Transverse colon (tissue), 4 donors: ENCODE measurements around the gene ADCY10. TPM values are rescaled to one million over a fixed set of nuclear protein-coding genes. Genes with fewer than 3 reads are reported as not detected.

Source experiments
- DNase-seq: peaks from one replicate; pipeline ENCODE4 v3.0.0-alpha.2; 2019
- H3K27ac ChIP-seq, 4 donors: fragments of 200-600 bp; sonication (generic); 2 replicates each; pipeline ENCODE4 v1.5.1; 2016 to 2018; ENCODE audit warnings: inconsistent platforms in 4 of 4
- H3K27me3 ChIP-seq: fragments of 200-600 bp; sonication (generic); 2 replicates; pipeline ENCODE4 v1.5.1; 2017; ENCODE audit warnings: inconsistent platforms
- H3K36me3 ChIP-seq, 4 donors: fragments of 200-600 bp; sonication (generic); 2 replicates each; pipeline ENCODE4 v1.5.1; 2017 to 2019; ENCODE audit warnings: inconsistent platforms in 4 of 4
- H3K4me1 ChIP-seq, 4 donors: fragments of 200-600 bp; sonication (generic); 2 replicates each; pipeline ENCODE4 v1.5.1; 2017 to 2020; ENCODE audit warnings: inconsistent platforms in 4 of 4
- H3K4me3 ChIP-seq, 4 donors: fragments of 200-600 bp; sonication (generic); 1 replicate in 1 of 4; 2 replicates in 3 of 4; pipeline versions ENCODE4 v1.5.1 to v1.6.1; 2017 to 2019; ENCODE audit warnings: inconsistent platforms in 4 of 4
- H3K9me3 ChIP-seq, 2 donors: fragments of 200-600 bp; sonication (generic); 2 replicates each; pipeline ENCODE4 v1.5.1; 2017 to 2019; ENCODE audit warnings: inconsistent platforms in 2 of 2
- CTCF ChIP-seq, 5 experiments: fragments of 200-600 bp in 3 of 5; fragments of 450-650 bp in 2 of 5; sonication (generic) in 3 of 5; IDR thresholded peaks; 1 replicate in 2 of 5; 2 replicates in 3 of 5; pipeline ENCODE4 v1.5.1; 2016 to 2017; ENCODE audit warnings: antibody characterized with exemption in 5 of 5, inconsistent platforms in 3 of 5, mild to moderate bottlenecking in 2 of 5, moderate library complexity in 1 of 5
- EP300 ChIP-seq: sonication (generic); formaldehyde crosslinking; IDR thresholded peaks from one replicate; pipeline ENCODE4 v1.6.1; 2017; ENCODE audit warnings: antibody characterized with exemption, low read depth
- POLR2A ChIP-seq: fragments of 450-650 bp; IDR thresholded peaks from one replicate; pipeline ENCODE4 v1.6.1; 2016; ENCODE audit warnings: antibody characterized with exemption, mild to moderate bottlenecking, moderate library complexity
- POLR2AphosphoS5 ChIP-seq, 3 donors: sonication (generic); formaldehyde crosslinking; IDR thresholded peaks; one replicate each; pipeline ENCODE4 v1.6.1; 2016; ENCODE audit warnings: antibody characterized with exemption in 3 of 3
- WGBS, 2 donors: methylation state at CpG; one replicate each; pipeline ENCODE4 v1.1.5; 2018; ENCODE audit warnings: low coverage in 1 of 2; 5-methylcytosine and 5-hydroxymethylcytosine counted together
- in situ Hi-C, 4 donors: fragments of 200-750 bp; cut with MboI; loops; one replicate each; pipeline versions ENCODE4 v1.15.0 to v1.15.1; 2017; ENCODE audit warnings: low sequenced_read_pairs in 3 of 4, low pct_ligation_motif_present in 1 of 4, low pct_unique_long_range_greater_than_20kb in 1 of 4
- intact Hi-C: fragments of 100-400 bp; cut with DNase I; formaldehyde crosslinking; loops from one replicate; pipeline ENCODE4 v1.15.1; 2023; ENCODE audit warnings: low total_unique reads
- total RNA-seq, 4 donors: library from RNA; depleted of rRNA; stranded (reverse); fragments of >200 nt; gene quantifications; one replicate each; pipeline ENCODE4 v1.1.0, GENCODE V29; 2016

ADCY10 gene
- total RNA-seq, 4 donors from 2014 or later = 0.27 to 3.7 TPM; not detected in 2

DNA sequence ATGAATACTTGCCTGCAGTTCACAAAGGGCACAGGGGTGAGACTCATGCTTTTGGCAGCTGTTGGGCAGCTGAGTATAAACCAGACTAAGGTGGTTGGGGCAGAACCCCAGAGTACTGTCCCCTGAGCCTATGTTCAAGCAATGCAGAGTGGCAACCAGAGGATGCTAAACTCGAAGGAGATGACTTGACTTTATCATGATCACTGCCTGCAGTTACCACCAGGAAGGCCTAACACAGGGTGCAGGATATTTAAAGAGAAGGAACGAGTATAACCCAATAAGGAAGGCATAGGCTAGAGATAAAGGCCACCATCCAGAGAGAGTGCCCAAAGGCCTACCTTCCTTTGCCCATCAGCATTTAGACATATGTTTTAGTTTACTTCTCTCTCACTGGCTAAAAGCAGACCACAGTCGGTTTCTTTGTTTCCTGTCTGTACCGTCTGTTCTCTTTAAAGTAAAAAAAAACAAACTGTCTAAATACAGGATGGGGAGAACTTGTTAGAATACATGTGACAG is 108.8 kb downstream of the ADCY10 start:
- Histone ChIP-seq H3K27ac (no peak overlapping the region), H3K4me3 (no peak overlapping the region), H3K9me3 (no peaks in the 10 kb centered on the region), H3K27me3 (no peaks in the 10 kb centered on the region), H3K4me1 (peaks cover 0 to 14% (median 4%) of the 10 kb centered on the region in 4 donors), H3K36me3 (no peaks in the 10 kb centered on the region)
- TF ChIP-seq POLR2A (no peak), EP300 (no peak), CTCF (IDR thresholded peaks at IDR 0.05) (no peak), POLR2AphosphoS5 (IDR thresholded peaks at IDR 0.05) (no peak)
- 59 to 80% methylated on average over 4 of the region's 4 CpGs for WGBS, 2 donors
- intact Hi-C loops (no loop called here), in situ Hi-C loops (no loop called here)
- DNase-seq = no peak

- H3K36me3 ChIP-seq = no peaks in the 10 kb centered on the region
- no peak overlapping the region for H3K27ac ChIP-seq
- H3K9me3 ChIP-seq = no peaks in the 10 kb centered on the region
- WGBS, 2 donors = 8 to 14% methylated on average over 2 to 12 of the region's 12 CpGs
- in situ Hi-C loops (loop anchor here in 1 of 4 donors (5.0 kb wide), 1 partner anchor 71 kb away; no protein-coding TSS in a partner anchor), intact Hi-C loops (loop anchor here (5.0 kb wide), 1 partner anchor 86 kb away; no protein-coding TSS in a partner anchor)
- peak; percentile 94 for DNase-seq
- no peak overlapping the region for H3K4me3 ChIP-seq
- no peak for TF ChIP-seq POLR2A
- TF ChIP-seq POLR2AphosphoS5 (IDR thresholded peaks at IDR 0.05) = peak in 2 of 3 donors; percentile 49 to 57
- TF ChIP-seq CTCF (IDR thresholded peaks at IDR 0.05) = peak; percentile 93 to 97 (median 94)
- TF ChIP-seq EP300 = no peak
- peaks cover 0 to 14% (median 4%) of the 10 kb centered on the region in 4 donors for H3K4me1 ChIP-seq
- no peaks in the 10 kb centered on the region for H3K27me3 ChIP-seq
Measured at GRCh38 chr1:167803358-167804207, 110.4 kb downstream of the ADCY10 start.

DNA sequence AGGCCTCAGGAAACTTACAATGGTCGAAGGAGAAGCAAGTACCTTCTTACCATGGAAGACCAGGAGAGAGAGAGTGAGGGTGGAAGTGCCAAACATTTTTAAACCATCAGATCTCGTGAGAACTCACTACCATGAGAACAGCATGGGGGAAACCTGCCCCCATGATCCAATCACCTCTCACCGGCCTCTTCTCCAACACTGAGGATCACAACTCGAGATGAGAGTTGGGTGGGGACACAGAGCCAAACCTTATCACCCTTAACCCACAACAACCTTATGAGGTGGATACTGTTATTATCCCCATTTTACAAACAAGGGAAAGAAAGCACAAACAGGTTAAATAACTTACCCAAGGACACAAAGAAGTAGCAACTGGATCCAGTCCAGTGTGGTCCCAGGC is 111.7 kb downstream of the ADCY10 start:
- WGBS, 2 donors = 95% methylated on average over 4 of the region's 4 CpGs; no CpG with 5 or more reads in 1 of the 2 donors
- Histone ChIP-seq H3K36me3 (no peaks in the 10 kb centered on the region), H3K4me1 (peaks cover 0 to 18% (median 5%) of the 10 kb centered on the region in 4 donors), H3K27ac (no peak overlapping the region), H3K27me3 (no peaks in the 10 kb centered on the region), H3K4me3 (no peak overlapping the region), H3K9me3 (no peaks in the 10 kb centered on the region)
- no peak for DNase-seq
- TF ChIP-seq CTCF (IDR thresholded peaks at IDR 0.05) = no peak
- TF ChIP-seq POLR2A = no peak
- no peak for TF ChIP-seq EP300
- TF ChIP-seq POLR2AphosphoS5 (IDR thresholded peaks at IDR 0.05) = no peak
- in situ Hi-C loops = loop anchor here in 1 of 4 donors (5.0 kb wide), 1 partner anchor 70 kb away; no protein-coding TSS in a partner anchor
- intact Hi-C loops = loop anchor here (5.0 kb wide), 1 partner anchor 85 kb away; no protein-coding TSS in a partner anchor

GRCh38 chr1:167800251-167800650 is 113.7 kb downstream of the ADCY10 start:
- TF ChIP-seq CTCF (IDR thresholded peaks at IDR 0.05) (no peak), POLR2A (no peak), EP300 (no peak), POLR2AphosphoS5 (IDR thresholded peaks at IDR 0.05) (no peak)
- H3K4me1 ChIP-seq = peaks cover 0 to 28% (median 5%) of the 10 kb centered on the region in 4 donors
- no peak for DNase-seq
- H3K9me3 ChIP-seq = no peaks in the 10 kb centered on the region
- no peaks in the 10 kb centered on the region for H3K36me3 ChIP-seq
- WGBS, 2 donors = 66 to 67% methylated on average over 3 of the region's 3 CpGs
- H3K27ac ChIP-seq = no peak overlapping the region
- intact Hi-C loops (loop anchor here (5.0 kb wide), 1 partner anchor 83 kb away; no protein-coding TSS in a partner anchor), in situ Hi-C loops (loop anchor here in 1 of 4 donors (5.0 kb wide), 1 partner anchor 68 kb away; no protein-coding TSS in a partner anchor)
- H3K27me3 ChIP-seq = no peaks in the 10 kb centered on the region
- no peak overlapping the region for H3K4me3 ChIP-seq
